CD4-positive, alpha-beta T cell treated with Interleukin-12 subunit alpha and Interleukin-12 subunit beta, for 1 hour (primary cell): Measurements from ENCODE around the gene GDF10.
A peak's percentile ranks its signal among the peaks of the same experiment; 100 is the strongest.

Experiments used
- DNase-seq: peaks from one replicate; pipeline ENCODE4 v3.0.0-alpha.2; 2020

GDF10 gene

DNA sequence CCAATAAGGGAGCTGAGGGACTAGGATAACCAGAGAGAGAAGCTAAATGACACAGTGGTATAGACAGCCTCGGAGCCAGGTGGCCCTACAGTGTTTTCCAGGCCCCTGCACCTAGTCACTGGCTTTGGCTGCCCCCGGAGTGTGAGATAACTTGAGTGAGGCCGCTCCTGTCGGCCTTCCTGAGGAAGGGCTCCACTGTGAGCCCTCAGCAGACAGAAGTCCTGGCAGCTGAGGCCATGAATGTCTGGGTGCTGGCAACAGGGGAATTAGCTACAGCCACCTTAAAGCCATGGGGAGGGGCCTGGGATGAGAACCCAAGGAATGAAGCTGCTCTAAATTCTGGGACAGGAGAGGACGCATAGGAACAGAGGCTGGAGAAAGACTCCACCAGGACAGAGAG, 4.6 kb upstream of the GDF10 start:
- DNase-seq: no peak

DNA sequence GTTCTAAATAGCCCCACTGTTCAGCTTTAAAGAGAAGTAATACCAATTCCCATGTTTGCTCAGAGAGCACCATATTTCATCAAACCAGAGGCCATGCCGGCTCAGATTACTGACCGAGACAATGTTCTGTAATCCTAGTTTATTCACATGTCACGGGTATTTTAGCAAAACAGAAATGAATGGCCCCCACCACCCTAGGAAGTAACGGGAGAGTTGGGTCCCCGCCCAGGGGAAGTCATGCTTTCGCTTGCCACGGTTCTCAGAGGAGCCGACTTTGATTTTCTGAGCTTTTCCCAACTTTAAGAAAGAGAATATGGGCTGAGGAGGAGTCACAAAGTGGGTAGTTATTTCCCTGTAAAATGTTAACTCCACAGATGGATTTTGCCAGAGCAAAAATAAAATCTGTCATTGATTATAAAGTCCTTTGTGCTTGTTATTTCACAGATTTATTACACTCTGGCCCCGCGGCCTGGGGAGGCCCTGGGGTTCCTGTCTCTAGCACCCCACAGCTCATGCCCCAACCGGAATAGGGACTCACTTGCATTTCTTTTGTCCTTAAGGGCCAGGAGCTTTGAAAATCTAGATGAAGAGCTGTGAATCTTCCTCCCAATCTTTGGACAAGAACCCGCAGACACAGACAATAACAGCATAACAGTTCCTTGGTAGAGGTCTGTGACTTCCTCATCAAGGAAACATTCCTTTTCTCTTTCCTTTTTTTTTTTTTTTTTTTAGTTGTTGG, 3.7 kb upstream of the GDF10 start:
- no peak for DNase-seq

DNA sequence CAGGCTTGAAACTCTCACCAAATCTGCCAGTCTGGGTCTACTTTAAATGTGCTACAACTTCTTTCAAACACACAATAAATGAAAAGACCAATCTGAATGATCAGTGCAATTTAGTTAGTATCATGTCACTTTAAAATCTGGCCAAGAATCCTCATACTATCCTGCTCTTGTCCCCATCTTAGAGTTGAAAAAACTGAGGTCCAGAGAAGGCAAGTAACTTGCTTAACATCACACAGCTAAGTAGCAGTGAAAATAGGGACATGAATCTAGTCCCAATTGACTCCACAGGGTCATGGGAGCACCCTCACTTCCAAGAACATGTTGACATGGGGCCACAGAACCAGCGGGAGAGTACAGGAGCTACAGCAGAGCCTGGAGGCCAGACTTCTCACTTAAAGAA, 3.1 kb upstream of the GDF10 start:
- no peak for DNase-seq

DNA sequence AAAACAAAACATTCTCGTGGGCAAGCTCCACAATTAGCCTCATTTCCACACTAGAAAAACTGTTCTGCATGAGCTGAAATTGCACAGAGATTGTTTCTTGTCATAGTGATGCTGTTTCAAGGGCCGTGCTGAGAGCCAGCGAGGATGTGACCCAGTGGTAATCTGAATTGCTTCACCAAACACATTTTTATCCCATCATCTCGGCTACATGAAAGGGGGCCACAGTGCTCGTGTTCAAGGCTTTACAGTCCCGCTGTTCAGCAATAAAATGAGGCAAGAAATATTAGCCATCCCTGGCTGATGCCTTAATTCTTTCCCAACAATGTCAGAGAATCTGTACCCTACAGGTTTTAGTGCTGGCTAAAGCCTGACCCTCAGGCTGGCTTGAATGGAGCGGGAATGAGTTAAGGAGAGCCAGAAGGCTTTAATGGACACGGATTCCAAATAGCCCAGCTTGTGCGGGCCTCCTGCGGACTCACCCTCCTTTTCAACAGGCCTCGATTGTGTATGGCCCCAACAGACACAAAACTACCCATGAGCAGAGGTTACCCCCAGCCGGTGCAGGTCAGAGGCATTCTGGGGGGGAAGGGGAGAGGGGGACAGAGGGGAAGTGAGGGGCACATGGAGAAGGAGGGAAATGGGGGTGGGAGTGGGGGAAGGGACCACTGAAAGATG, 2.0 kb upstream of the GDF10 start:
- no peak for DNase-seq

DNA sequence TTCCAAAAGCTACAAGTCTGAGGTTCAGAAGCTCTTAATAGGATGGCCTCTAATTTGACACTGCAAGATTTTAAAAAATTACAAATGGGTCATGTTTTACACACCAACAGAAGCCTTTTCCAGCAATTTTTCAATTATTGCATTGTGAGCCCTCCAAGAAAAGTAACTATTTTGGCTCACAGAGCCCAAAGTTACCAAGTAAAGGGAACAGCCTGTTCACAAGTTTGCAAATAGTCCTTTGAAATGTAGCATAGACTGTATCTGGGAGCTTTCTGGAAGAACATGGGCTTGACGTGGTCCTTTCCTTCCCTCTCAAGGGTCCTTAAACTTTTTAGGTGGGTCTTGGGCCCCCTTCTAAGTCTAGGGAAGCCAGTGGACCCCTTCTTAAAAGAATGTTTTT, 1.3 kb upstream of the GDF10 start:
- no peak for DNase-seq

DNA sequence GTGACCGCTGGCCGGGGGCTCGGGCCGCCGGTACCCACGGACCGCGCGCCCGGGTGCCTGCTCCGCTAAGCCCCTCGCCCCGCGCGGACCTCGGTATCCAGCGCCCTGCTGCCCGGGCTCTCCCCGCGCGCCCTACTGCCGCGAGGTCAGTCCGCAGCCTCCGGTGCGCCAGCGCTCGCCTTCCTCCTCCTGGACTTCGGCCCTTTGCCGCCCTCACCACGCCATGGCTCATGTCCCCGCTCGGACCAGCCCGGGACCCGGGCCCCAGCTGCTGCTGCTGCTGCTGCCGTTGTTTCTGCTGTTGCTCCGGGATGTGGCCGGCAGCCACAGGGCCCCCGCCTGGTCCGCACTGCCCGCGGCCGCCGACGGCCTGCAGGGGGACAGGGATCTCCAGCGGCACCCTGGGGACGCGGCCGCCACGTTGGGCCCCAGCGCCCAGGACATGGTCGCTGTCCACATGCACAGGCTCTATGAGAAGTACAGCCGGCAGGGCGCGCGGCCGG, 483 bp downstream of the GDF10 start:
- DNase-seq: no peak

DNA sequence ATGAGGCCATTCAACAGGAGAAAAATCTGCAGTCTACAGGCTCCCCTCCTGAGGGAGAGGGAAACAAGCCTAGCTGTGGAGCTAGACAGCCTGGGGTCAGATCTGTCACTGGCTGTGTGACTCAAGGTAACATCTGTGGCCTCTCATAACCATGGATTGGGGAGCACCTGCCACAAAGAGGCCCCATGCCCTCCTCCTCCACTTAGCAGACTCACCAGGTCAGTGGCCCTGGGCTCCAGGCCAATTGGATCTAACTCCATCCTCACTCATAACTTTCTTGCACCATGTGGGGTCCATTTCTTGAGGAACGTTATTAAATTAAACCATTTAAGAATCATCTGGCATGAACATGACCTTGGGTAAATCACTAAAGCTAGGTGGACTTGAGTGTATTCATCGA, 1.8 kb downstream of the GDF10 start:
- DNase-seq: no peak

DNA sequence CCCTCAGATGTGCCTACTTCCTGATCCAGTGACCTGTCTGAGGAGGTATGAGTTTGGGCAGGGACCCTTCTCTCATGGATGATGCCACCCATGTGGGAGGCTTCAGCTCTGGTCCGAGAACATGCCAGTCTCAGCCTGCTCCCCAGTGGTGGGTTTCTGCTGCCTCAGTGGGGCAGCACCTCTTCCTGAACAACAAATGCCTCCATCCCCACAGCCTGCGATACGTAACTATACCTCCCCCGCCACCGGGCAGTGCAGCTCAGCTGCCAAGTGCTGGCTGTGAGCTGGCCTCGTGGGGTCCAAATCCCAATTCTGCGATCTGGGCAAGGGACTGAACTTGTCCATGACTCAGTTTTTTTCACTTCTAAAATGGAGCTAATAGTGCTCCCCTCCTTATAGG, 3.1 kb downstream of the GDF10 start:
- DNase-seq: no peak

DNA sequence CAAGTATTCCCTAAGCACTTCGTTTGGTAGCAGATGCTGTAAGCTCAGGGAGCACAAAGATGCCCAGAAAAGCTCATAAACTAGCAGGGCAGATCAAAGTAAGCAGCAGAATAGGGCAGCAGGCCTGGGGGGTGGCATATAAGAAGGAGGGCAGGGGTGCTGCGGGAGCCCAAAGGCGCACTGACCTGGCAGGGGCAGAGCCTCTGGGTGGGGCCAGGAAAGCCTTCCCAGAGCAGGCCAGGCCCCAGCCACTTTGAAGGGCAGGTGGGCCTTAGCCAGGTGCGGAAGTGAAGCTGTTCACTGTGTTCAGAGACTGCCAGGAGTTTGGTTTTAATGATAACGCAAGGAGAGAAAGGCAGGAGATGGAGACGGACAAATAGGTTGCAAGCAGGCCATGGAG, 3.9 kb downstream of the GDF10 start:
- no peak for DNase-seq

DNA sequence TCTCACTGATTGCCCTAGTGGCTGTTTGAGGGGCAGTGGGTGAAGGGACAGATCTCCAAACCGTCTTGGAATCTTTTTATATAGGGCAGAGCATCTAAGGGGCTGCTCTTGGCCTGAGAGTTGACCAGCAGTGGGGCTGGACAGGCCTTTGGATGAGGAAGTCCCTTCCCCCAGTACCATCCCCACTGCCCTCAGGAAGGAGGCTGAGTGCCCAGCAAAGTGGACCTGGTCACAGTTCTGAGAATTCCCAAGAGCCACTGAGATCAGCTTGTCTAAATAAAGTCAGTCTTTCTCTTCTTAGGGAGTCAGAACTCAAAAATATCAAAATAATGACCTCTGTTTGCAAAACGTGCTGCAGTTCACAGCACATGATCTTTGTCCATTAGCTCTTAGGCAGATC, 5.6 kb downstream of the GDF10 start:
- no peak for DNase-seq

DNA sequence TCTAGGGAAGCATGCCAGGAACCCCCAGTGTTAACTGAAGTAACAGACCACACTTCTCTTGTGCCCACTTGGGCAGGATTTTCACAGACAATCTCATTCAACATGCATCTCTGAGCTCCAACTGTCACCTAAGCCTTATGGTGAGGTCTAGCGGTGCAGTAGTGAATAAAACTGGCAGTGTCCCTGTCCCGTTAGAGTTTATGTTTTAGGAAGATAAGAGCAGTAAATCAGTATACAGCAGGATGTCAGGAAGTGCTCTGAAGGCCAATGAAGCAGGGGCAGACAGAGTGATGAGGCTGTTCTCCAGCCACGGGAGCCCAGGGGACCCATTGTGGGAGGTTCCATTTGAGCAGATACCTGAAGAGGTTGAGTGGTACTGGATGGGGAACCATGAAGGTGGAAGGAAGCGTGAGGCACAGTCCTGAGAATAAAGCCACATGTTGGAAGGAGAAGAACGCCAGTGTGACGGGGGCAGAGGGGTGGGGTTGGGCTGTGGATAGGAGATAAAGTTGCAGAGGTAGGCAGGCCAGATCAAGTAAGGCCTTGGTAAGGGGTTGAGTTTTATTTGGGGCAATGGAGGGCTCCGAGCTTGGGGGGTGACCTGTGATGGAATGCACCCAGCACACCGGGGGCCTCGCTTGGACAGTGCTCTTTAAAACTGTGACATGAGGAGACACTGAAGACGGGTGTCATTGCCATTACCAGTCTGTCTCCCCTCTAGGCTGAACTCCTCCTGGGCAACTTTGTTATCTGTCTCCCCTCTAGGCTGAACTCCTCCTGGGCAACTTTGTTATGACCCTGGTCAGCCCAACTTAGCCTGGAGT, 6.6 kb downstream of the GDF10 start:
- no peak for DNase-seq

DNA sequence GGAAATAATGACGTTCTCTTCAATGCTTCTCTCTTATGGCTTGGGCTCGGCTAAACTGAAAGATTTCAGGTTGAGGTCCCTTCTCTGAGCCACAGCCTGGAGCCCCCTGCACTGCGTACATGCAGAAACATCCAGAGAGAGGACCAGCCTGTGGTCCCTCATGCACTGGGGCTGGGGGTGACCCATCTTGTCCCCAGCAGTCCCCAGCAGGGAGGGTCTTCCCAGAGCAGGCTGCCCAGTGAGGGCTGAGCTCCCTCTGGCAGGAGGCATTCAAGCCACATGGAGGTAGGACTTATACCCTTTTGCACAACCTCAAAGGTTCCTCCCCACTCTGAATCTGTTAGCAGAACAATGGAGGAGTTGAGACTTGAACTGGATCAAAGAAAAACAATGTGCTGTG, 7.4 kb downstream of the GDF10 start:
- DNase-seq: no peak

DNA sequence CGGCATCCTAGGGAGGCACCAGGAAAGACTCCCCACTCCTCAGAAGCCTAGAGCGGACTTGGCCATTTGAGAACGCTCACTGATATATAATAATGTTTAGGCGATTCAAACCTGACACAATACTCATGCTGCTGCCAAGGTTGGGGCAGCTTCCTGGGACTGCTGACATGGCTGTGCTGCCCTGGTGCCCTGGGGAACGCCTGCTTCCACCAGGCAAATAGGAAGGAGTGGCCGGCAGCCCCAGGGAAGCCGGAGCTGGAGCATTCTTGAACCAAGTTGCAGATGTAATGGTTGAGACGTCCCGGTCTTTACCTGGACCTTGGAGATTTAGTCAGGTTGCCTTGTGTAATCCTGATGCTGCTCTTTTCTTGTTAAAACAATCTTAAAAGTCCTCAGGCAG, 8.8 kb downstream of the GDF10 start:
- DNase-seq: no peak

DNA sequence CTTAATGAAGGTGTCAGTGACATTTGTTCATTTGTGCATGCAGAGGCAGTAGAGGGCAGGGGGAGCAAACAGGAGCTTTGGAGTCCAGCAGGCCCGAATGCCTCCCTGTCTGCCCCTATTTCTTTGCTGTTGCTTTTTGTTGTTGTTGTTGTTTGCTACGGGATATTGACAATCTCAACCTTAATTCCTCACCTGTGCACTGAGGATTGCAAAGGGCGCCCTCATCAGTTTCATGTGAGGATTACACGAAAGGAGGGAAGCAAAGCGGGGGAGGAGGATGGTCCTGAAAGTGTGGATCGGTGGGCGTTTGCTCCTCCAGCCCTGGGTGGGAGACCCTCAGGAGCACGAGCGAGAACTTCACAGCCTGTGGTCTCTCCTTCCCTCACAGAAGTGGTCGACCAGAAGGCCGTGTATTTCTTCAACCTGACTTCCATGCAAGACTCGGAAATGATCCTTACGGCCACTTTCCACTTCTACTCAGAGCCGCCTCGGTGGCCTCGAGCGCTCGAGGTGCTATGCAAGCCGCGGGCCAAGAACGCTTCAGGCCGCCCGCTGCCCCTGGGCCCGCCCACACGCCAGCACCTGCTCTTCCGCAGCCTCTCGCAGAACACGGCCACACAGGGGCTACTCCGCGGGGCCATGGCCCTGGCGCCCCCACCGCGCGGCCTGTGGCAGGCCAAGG, 9.6 kb downstream of the GDF10 start:
- DNase-seq: no peak

DNA sequence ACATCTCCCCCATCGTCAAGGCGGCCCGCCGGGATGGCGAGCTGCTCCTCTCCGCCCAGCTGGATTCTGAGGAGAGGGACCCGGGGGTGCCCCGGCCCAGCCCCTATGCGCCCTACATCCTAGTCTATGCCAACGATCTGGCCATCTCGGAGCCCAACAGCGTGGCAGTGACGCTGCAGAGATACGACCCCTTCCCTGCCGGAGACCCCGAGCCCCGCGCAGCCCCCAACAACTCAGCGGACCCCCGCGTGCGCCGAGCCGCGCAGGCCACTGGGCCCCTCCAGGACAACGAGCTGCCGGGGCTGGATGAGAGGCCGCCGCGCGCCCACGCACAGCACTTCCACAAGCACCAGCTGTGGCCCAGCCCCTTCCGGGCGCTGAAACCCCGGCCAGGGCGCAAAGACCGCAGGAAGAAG, 10.1 kb downstream of the GDF10 start:
- no peak for DNase-seq

DNA sequence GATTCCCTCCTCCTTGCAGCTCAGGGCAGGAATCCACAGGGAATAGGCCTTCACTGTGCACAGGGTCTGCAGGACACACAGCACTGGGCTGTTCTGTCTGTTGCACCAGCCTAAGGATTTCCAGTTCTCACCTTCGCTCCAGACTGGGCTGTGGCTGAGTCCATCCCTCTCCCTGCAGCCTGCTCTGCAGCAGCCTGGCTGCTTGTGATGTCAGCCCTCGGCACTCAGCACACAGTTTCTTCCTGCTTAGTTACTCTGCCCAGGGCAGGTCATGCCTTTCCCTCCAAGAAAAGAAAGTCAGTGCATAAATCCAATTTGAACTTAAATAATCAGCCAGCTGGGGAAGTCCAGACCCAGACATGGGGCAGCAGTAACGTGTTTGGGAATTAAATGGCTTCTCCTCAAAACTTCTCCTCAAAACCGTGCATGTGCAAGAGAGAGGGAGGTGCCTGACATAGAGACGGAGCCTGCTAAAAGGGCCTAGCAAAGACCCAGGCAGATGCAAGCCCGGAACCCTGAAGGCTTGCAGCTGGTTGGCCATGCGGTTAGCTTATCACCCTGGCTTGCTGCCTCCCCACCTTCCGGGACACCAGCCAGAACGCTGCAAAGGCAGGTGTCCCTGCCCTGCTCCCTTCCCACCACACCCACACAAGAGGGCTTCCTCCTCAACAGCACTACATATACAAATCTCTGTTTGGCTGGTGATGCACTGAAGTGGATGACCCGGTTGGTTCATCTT, 11.4 kb downstream of the GDF10 start:
- peak; percentile 65 for DNase-seq

DNA sequence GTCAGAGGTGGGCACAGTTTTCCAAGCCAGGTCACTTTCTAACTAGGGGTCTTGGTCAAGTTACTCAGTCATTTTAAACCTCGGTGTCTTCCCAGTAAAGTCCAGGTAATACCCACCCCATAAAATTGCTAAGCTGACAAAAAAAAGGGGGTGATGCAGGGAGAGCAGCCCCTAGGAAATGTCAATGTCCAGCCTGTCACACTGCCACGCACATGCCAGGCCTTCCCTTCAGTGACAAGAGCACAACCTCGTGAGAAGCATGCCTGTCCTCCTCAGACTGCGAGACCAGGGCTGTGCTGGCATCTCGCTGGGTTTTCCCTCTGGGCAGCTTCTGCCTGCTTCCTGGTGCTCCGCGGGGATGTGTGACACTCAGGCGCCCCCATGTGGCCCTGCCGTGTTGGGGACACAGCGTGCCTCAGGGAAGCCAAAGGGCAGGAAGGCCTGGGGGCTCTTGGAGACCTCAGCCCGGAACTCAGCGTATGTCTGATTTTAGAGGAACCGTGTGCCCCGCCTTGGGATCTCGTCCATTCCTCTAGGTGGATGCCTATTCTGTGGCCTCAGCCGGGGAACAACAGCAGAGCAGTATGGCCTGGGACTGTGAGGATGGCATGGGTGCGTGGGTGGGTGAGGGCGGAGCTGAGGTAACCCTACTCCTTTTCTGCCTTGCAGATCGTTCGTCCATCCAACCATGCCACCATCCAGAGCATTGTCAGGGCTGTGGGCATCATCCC, 12.1 kb downstream of the GDF10 start:
- peak; percentile 83 for DNase-seq

DNA sequence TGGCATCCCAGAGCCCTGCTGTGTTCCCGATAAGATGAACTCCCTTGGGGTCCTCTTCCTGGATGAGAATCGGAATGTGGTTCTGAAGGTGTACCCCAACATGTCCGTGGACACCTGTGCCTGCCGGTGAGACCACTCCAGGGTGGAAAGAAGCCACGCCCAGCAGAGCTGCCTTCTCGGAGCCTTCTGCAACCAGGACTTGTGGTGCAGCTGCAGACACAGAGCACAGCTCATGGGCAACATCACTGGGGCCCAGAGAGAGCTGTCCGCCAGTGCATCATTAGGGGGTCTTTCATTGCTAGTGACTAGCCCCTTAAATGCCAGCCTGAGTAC, 12.6 kb downstream of the GDF10 start:
- no peak for DNase-seq

DNA sequence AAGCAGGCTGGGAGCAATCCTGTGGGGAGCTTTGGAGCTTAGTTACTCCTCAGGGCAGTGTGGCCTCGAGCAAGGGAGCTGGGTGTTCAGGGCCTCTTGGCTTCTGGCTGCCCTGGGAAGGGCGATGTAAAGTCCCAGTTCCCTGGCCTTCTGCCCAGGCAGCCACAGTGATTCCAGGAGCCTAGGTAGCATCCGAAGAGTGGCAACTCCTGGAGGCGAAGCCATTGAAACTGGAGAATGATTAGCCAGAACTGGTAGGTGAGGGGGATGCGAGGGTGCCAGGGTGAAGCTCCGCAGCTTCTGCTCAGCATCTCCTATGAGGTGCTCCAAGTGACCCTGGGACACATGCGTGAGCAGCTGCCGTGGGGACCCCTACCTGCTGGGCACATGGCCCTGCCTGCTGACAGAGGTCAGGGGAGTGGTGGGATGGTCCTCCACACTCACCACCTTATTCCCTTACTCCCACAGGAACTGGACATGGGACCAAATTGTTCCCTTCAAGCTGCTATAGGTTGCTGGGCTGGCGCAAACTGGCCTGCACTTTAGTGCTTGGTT, 14.5 kb downstream of the GDF10 start:
- DNase-seq: no peak

DNA sequence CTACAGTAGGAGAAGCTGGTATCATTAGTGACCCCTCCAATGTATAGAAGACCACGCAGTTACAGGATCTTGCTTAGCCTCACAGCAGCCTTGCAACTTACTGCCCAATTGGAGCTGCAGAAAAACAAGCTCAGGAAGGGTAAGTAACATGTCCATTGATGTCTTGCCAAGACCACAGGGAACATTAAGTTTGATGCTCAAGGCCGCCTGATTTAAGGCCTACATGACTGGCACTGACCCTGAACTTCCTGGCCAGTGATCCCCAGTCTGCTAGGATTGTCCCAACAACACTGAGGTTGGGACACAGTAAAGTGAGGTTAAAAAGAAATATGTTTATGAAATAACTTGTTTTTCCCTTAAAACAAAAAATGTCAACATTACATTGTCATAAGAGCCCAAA, 15.4 kb downstream of the GDF10 start:
- DNase-seq: no peak

DNA sequence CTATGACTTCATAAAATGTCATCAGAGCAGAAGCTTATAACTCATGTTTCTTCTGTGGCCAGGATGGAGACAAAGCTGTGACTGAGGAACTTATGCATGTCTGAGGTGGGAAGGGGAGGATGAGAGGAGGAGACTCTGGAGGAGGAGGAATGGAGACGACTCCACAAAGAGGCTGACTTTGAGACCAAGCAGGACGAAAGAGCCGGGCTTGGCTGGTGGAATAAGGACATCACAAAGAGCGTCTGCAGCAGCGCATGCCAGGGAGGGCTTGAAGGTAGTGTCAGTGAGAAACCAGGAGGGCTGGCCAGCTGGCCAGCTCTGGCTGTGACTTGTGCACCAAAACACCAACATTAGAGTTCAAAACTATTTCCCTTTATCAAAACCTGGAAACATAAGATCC, 16.1 kb downstream of the GDF10 start:
- DNase-seq: no peak

DNA sequence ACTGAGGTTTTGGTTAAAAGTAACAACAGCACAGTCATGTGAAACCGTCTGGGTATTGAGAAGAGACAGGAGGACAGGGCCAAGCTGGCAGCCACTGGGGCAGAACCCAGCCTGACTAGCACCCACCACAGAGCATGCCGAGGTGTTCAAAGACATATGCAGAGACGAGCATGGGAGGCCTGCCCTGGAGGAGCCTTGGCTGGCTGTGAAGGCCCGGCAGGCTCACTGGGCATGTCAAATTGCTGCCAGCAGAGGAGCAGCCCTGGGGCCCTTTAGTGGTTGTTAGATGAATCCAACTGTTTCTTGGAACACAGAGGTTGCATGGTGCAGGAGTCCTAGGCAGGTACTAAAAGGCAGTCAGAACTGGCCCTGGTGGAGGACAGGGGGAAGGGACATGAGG, 17.3 kb downstream of the GDF10 start:
- no peak for DNase-seq
